Measurements from ENCODE around the gene NKX1-1.

- TF ChIP-seq CTCF (IDR thresholded peaks at IDR 0.05), result no peak
- no peak for TF ChIP-seq POLR2A (IDR thresholded peaks at IDR 0.05)
Observed at GRCh38 chr4:1409079-1409478, 2.8 kb upstream of the NKX1-1 start.

Measured in gastroesophageal sphincter (tissue), 3 donors.